ENCODE results near the gene C4A. TPM values are rescaled to one million over a fixed set of nuclear protein-coding genes. Genes with fewer than 3 reads are reported as not detected.
"Not testable (repeated sequence)": the region's sequence is repeated elsewhere in the genome, so short reads cannot be mapped to it uniquely, and the experiment has no call there.

C4A gene
- total RNA-seq (2013): 7.2 TPM
- polyA plus RNA-seq: 10 to 100 TPM in 1 of 3 donors, not detected in 2; 12.6 TPM
- 2.9 TPM in 2 replicates for polyA minus RNA-seq
- 0.20 to 0.81 (median 0.50) reads per million in 11 experiments for total RNA-seq

GRCh38 chr6:31981744-31982143 lies at the start of gene C4A:
TSS of gene C4A (plus strand) at chr6:31982057. CDS start at chr6:31982108, 51 bp downstream.
- H3K9me3 Mint-ChIP-seq; H4K20me1 ChIP-seq (ENCODE audit: insufficient read depth, low read length); H3K4me2 ChIP-seq (replicated peaks; ENCODE audit: extremely low read depth, low read length, poor library complexity, severe bottlenecking); H3K4me1 Mint-ChIP-seq; H3K27ac Mint-ChIP-seq; H3K4me3 ChIP-seq (replicated peaks in 1 of 3; ENCODE audit: low read depth in 2 of 3, low read length in 3 of 3); H3K27me3 Mint-ChIP-seq (ENCODE audit: low read depth in 3 of 3); H3K9me3 ChIP-seq (replicated peaks in 1 of 2; ENCODE audit: control insufficient read depth in 1 of 2, insufficient read depth in 1 of 2, low read length in 2 of 2); H3K4me3 Mint-ChIP-seq; DNase-seq; H2AFZ ChIP-seq (ENCODE audit: insufficient read depth, low read depth, low read length, poor library complexity, severe bottlenecking); H3K27ac ChIP-seq (ENCODE audit: low read depth in 1 of 2, low read length in 2 of 2); H3K79me2 ChIP-seq (ENCODE audit: insufficient read depth, low read length); H3K9ac ChIP-seq (ENCODE audit: insufficient read depth, low read length, poor library complexity, severe bottlenecking); H3K4me1 ChIP-seq (ENCODE audit: control insufficient read depth in 1 of 2, insufficient read depth in 2 of 2, low read length in 2 of 2); intact Hi-C loops (cut with micrococcal nuclease); H3K27me3 ChIP-seq (ENCODE audit: control insufficient read depth in 2 of 2, insufficient read depth in 2 of 2, low read length in 2 of 2): not testable (repeated sequence)
- WGBS (ENCODE audit: insufficient coverage): no CpG with 5 or more reads among the region's 7 CpGs
- H3K36me3 ChIP-seq (replicated peaks in 1 of 2; ENCODE audit: control insufficient read depth in 1 of 2, insufficient read depth in 2 of 2, low read length in 2 of 2): peaks cover 11 to 19% of the 10 kb centered on the region in 2 donors
- H3K36me3 Mint-ChIP-seq: peaks cover 13 to 22% of the 10 kb centered on the region in 2 donors

DNA sequence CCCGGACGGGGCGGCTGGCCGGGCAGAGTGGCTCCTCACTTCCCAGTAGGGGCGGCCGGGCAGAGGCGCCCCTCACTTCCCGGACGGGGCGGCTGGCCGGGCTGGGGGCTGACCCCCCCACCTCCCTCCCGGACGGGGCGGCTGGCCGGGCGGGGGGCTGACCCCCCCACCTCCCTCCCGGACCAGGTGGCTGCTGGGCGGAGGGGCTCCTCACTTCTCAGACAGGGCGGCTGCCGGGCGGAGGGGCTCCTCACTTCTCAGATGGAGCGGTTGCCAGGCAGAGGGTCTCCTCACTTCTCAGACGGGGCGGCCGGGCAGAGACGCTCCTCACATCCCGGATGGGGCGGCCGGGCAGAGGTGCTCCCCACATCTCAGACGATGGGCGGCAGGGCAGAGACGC lies 49.7 kb upstream of the C4A start:
- H3K27me3 Mint-ChIP-seq (ENCODE audit: low read depth in 3 of 3); H3K36me3 ChIP-seq (replicated peaks in 1 of 2; ENCODE audit: control insufficient read depth in 1 of 2, insufficient read depth in 2 of 2, low read length in 2 of 2); H3K4me2 ChIP-seq (replicated peaks; ENCODE audit: extremely low read depth, low read length, poor library complexity, severe bottlenecking); H3K4me3 ChIP-seq (replicated peaks in 1 of 3; ENCODE audit: low read depth in 2 of 3, low read length in 3 of 3); H3K27ac Mint-ChIP-seq; H3K9me3 ChIP-seq (replicated peaks in 1 of 2; ENCODE audit: control insufficient read depth in 1 of 2, insufficient read depth in 1 of 2, low read length in 2 of 2); H3K36me3 Mint-ChIP-seq; H3K79me2 ChIP-seq (ENCODE audit: insufficient read depth, low read length); DNase-seq; intact Hi-C loops (cut with micrococcal nuclease); H3K4me3 Mint-ChIP-seq; H3K9ac ChIP-seq (ENCODE audit: insufficient read depth, low read length, poor library complexity, severe bottlenecking); H2AFZ ChIP-seq (ENCODE audit: insufficient read depth, low read depth, low read length, poor library complexity, severe bottlenecking); H3K27me3 ChIP-seq (ENCODE audit: control insufficient read depth in 2 of 2, insufficient read depth in 2 of 2, low read length in 2 of 2); H3K27ac ChIP-seq (ENCODE audit: low read depth in 1 of 2, low read length in 2 of 2); H3K9me3 Mint-ChIP-seq; H4K20me1 ChIP-seq (ENCODE audit: insufficient read depth, low read length): not testable (repeated sequence)
- H3K4me1 ChIP-seq (ENCODE audit: control insufficient read depth in 1 of 2, insufficient read depth in 2 of 2, low read length in 2 of 2): peaks cover 4 to 29% of the 10 kb centered on the region in 2 donors
- peaks cover 24% of the 10 kb centered on the region for H3K4me1 Mint-ChIP-seq
- no CpG with 5 or more reads among the region's 32 CpGs for WGBS (ENCODE audit: insufficient coverage)

- intact Hi-C loops (cut with micrococcal nuclease): no loop called here
- Mint-ChIP-seq H3K4me1 (peaks cover 10% of the 10 kb centered on the region), H3K27me3 (ENCODE audit: low read depth in 3 of 3) (peaks cover 0 to 6% (median 3%) of the 10 kb centered on the region in 3 donors), H3K9me3 (peaks cover 0 to 1% (median 0%) of the 10 kb centered on the region in 7 donors), H3K4me3 (no peak overlapping the region), H3K36me3 (no peaks in the 10 kb centered on the region), H3K27ac (no peak overlapping the region)
- Histone ChIP-seq H3K27me3 (ENCODE audit: control insufficient read depth in 2 of 2, insufficient read depth in 2 of 2, low read length in 2 of 2) (no peaks in the 10 kb centered on the region), H3K79me2 (ENCODE audit: insufficient read depth, low read length) (no peaks in the 10 kb centered on the region), H4K20me1 (ENCODE audit: insufficient read depth, low read length) (no peaks in the 10 kb centered on the region), H3K27ac (ENCODE audit: low read depth in 1 of 2, low read length in 2 of 2) (no peak overlapping the region), H3K4me1 (ENCODE audit: control insufficient read depth in 1 of 2, insufficient read depth in 2 of 2, low read length in 2 of 2) (peaks cover 4 to 16% of the 10 kb centered on the region in 2 donors), H3K36me3 (replicated peaks in 1 of 2; ENCODE audit: control insufficient read depth in 1 of 2, insufficient read depth in 2 of 2, low read length in 2 of 2) (no peaks in the 10 kb centered on the region), H3K9ac (ENCODE audit: insufficient read depth, low read length, poor library complexity, severe bottlenecking) (no peak overlapping the region), H3K4me2 (replicated peaks; ENCODE audit: extremely low read depth, low read length, poor library complexity, severe bottlenecking) (no peak overlapping the region), H2AFZ (ENCODE audit: insufficient read depth, low read depth, low read length, poor library complexity, severe bottlenecking) (no peak overlapping the region), H3K4me3 (replicated peaks in 1 of 3; ENCODE audit: low read depth in 2 of 3, low read length in 3 of 3) (no peak overlapping the region), H3K9me3 (replicated peaks in 1 of 2; ENCODE audit: control insufficient read depth in 1 of 2, insufficient read depth in 1 of 2, low read length in 2 of 2) (no peaks in the 10 kb centered on the region)
- WGBS (ENCODE audit: insufficient coverage): 94% methylated on average over 18 of the region's 19 CpGs
- TF ChIP-seq, protein P1, sequence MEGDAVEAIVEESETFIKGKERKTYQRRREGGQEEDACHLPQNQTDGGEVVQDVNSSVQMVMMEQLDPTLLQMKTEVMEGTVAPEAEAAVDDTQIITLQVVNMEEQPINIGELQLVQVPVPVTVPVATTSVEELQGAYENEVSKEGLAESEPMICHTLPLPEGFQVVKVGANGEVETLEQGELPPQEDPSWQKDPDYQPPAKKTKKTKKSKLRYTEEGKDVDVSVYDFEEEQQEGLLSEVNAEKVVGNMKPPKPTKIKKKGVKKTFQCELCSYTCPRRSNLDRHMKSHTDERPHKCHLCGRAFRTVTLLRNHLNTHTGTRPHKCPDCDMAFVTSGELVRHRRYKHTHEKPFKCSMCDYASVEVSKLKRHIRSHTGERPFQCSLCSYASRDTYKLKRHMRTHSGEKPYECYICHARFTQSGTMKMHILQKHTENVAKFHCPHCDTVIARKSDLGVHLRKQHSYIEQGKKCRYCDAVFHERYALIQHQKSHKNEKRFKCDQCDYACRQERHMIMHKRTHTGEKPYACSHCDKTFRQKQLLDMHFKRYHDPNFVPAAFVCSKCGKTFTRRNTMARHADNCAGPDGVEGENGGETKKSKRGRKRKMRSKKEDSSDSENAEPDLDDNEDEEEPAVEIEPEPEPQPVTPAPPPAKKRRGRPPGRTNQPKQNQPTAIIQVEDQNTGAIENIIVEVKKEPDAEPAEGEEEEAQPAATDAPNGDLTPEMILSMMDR (IDR thresholded peaks at IDR 0.05): no peak
- DNase-seq: no peak
Measured at GRCh38 chr6:31933537-31933936, 48.3 kb upstream of the C4A start.

All from CD14-positive monocyte (primary cell).